HL-60 (cell line): ENCODE data around the gene TAF5.

ENCODE experiments used
- DNase-seq, 2 experiments: peaks; one replicate each; pipeline ENCODE4 v3.0.0-alpha.2; 2010 to 2020; ENCODE audit warnings: low read depth in 1 of 2, low spot score in 1 of 2
- H3K27ac ChIP-seq: fragments of 250-450 bp; sonication (Bioruptor Pico); replicated peaks from 2 replicates; pipeline ENCODE4 v1.5.1; 2020; ENCODE audit warnings: mild to moderate bottlenecking, moderate library complexity
- H3K27me3 ChIP-seq: fragments of 250-450 bp; sonication (Bioruptor Pico); 2 replicates; pipeline ENCODE4 v1.5.1; 2021; ENCODE audit warnings: mild to moderate bottlenecking, moderate library complexity; ENCODE audit not compliant: insufficient read depth, poor library complexity, severe bottlenecking
- H3K4me3 ChIP-seq: replicated peaks from 2 replicates; pipeline ENCODE4 v1.5.1; 2011; ENCODE audit warnings: mild to moderate bottlenecking, control low read depth, low read length; ENCODE audit not compliant: insufficient read depth
- CTCF ChIP-seq: IDR thresholded peaks from one replicate; pipeline ENCODE4 v1.5.1; 2011; ENCODE audit warnings: low read length, control low read depth, inconsistent platforms; ENCODE audit not compliant: insufficient read depth
- GABPA ChIP-seq: IDR thresholded peaks from 2 replicates; pipeline ENCODE4 v1.6.1; 2012; ENCODE audit warnings: low read depth
- POLR2AphosphoS5 ChIP-seq: IDR thresholded peaks from 2 replicates; pipeline ENCODE4 v1.6.1; 2012; ENCODE audit warnings: low read depth
- REST ChIP-seq: IDR thresholded peaks from 2 replicates; pipeline ENCODE4 v1.6.1; 2012; ENCODE audit warnings: low read depth; ENCODE audit not compliant: insufficient replicate concordance
- SPI1 ChIP-seq: IDR thresholded peaks from 2 replicates; pipeline ENCODE4 v1.6.1; 2012; ENCODE audit warnings: low read depth, mild to moderate bottlenecking, borderline replicate concordance
- long read RNA-seq: library from polyadenylated mRNA; unstranded; transcript quantifications from one replicate; pipeline ENCODE4 v2.0.0, GENCODE V29; 2020

Gene TAF5
- long read RNA-seq, transcript TAF5-201 (11 exons, 3,268 nt), result major isoform, 12 of 23 reads
- long read RNA-seq, partial matches to known transcripts, result 8 of 23 reads
- long read RNA-seq, other reads (novel, unspliced or antisense), result 3 of 23 reads

GRCh38 chr10:103367782-103368518 is at the start of gene TAF5:
TSS of gene TAF5 (plus strand) at chr10:103367976. CDS start at chr10:103367990, 14 bp downstream.
- Histone ChIP-seq H3K27me3 (no peaks in the 10 kb centered on the region), H3K4me3 (peak within 1 kb of the TSS; percentile 87), H3K27ac (peak within 1 kb of the TSS; percentile 81)
- DNase-seq, result peak; percentile 89 to 96
- TF ChIP-seq POLR2AphosphoS5 (peak; percentile 89), GABPA (no peak), REST (peak; percentile 85), CTCF (no peak), SPI1 (peak; percentile 50; the same call in 1 of the 2 replicates)

GRCh38 chr10:103327906-103328305 is 39.9 kb upstream of the TAF5 start:
- H3K27me3 ChIP-seq, result no peaks in the 10 kb centered on the region
- H3K4me3 ChIP-seq, result no peak overlapping the region
- H3K27ac ChIP-seq, result no peak overlapping the region
- TF ChIP-seq REST (no peak), GABPA (no peak), CTCF (no peak), POLR2AphosphoS5 (no peak), SPI1 (no peak)
- DNase-seq, result no peak

GRCh38 chr10:103333934-103334520 is 33.7 kb upstream of the TAF5 start:
- Histone ChIP-seq H3K4me3 (no peak overlapping the region), H3K27me3 (no peaks in the 10 kb centered on the region), H3K27ac (no peak overlapping the region)
- peak; percentile 40 for TF ChIP-seq CTCF
- no peak for TF ChIP-seq SPI1
- DNase-seq, result no peak
